WTC11 (cell line): ENCODE measurements around the gene TOM1L2. TPM values are rescaled to one million over a fixed set of nuclear protein-coding genes. Genes with fewer than 3 reads are reported as not detected.

Experiments
- ATAC-seq: fragments of 200-7000 bp; cut with Tn5 transposase; 2 replicates; pipeline ENCODE4 v1.10.0; 2021; ENCODE audit warnings: mild to moderate bottlenecking, moderate library complexity
- CTCF ChIA-PET: fragments of 300-600 bp; sonication (Branson Sonifier 250); formaldehyde crosslinking; loops from one replicate; lab custom pipeline; 2021; ENCODE audit warnings: antibody characterized with exemption; lab: Charles Lee
- POLR2A ChIA-PET: fragments of 350-600 bp; sonication (Branson Sonifier 250); formaldehyde crosslinking; loops from one replicate; lab custom pipeline; 2021; ENCODE audit warnings: antibody characterized with exemption; lab: Charles Lee
- DNase-seq: peaks from one replicate; pipeline ENCODE4 v3.0.0; 2021; ENCODE audit warnings: low spot score
- H3K27ac Mint-ChIP-seq: 2 replicates; pipeline ENCODE4 v1.8.0; 2021; ENCODE audit warnings: mixed read lengths
- H3K27me3 Mint-ChIP-seq: 2 replicates; pipeline ENCODE4 v1.8.0; 2021; ENCODE audit warnings: low read depth, mild to moderate bottlenecking, moderate library complexity, mixed read lengths
- H3K36me3 Mint-ChIP-seq: 2 replicates; pipeline ENCODE4 v1.8.0; 2021; ENCODE audit warnings: mixed read lengths
- H3K4me1 Mint-ChIP-seq: 2 replicates; pipeline ENCODE4 v1.8.0; 2022; ENCODE audit warnings: mixed read lengths
- H3K4me3 Mint-ChIP-seq: 2 replicates; pipeline ENCODE4 v1.8.0; 2021; ENCODE audit warnings: mild to moderate bottlenecking, moderate library complexity, mixed read lengths
- H3K9me3 Mint-ChIP-seq: 2 replicates; pipeline ENCODE4 v1.8.0; 2021; ENCODE audit warnings: mixed read lengths
- CREM ChIP-seq: sonication (generic); formaldehyde crosslinking; IDR thresholded peaks from 2 replicates; pipeline ENCODE4 v1.8.1; 2022; ENCODE audit warnings: mild to moderate bottlenecking, missing genetic modification reagents, moderate library complexity
- EMX1 ChIP-seq: fragments of 250-450 bp; sonication (Bioruptor Pico); IDR thresholded peaks from 2 replicates; pipeline ENCODE4 v1.8.0; 2021; ENCODE audit warnings: mild to moderate bottlenecking
- ESRRA ChIP-seq: sonication (generic); formaldehyde crosslinking; IDR thresholded peaks from 2 replicates; pipeline ENCODE4 v1.8.1; 2022; ENCODE audit warnings: mild to moderate bottlenecking, missing genetic modification reagents, borderline replicate concordance
- GABPB1 ChIP-seq: sonication (generic); formaldehyde crosslinking; IDR thresholded peaks from 2 replicates; pipeline ENCODE4 v1.8.1; 2023; ENCODE audit warnings: mild to moderate bottlenecking, missing genetic modification reagents
- GTF2I ChIP-seq: fragments of 250-450 bp; sonication (Bioruptor Pico); conservative IDR thresholded peaks from 2 replicates; pipeline ENCODE4 v1.4.0; 2021; ENCODE audit warnings: mild to moderate bottlenecking
- IRF2 ChIP-seq: sonication (generic); formaldehyde crosslinking; IDR thresholded peaks from 2 replicates; pipeline ENCODE4 v1.8.0; 2022; ENCODE audit warnings: low read depth, missing genetic modification reagents, borderline replicate concordance
- JAZF1 ChIP-seq: fragments of 250-450 bp; sonication (Bioruptor Pico); IDR thresholded peaks from 2 replicates; pipeline ENCODE4 v1.9.0; 2021; ENCODE audit warnings: moderate library complexity, mild to moderate bottlenecking, inconsistent platforms
- NFATC4 ChIP-seq: fragments of 250-450 bp; sonication (Bioruptor Pico); IDR thresholded peaks from 2 replicates; pipeline ENCODE4 v1.9.0; 2021; ENCODE audit warnings: mild to moderate bottlenecking
- ZNF219 ChIP-seq: sonication (generic); formaldehyde crosslinking; IDR thresholded peaks from 2 replicates; pipeline ENCODE4 v1.8.0; 2023; ENCODE audit warnings: missing genetic modification reagents, mild to moderate bottlenecking, borderline replicate concordance
- total RNA-seq: library from RNA; stranded (reverse); gene quantifications from 3 replicates; pipeline ENCODE4 v1.2.3, GENCODE V29; 2021
- TF ChIP-seq, protein P1 (sequence below): sonication (generic); formaldehyde crosslinking; IDR thresholded peaks from 2 replicates; pipeline ENCODE4 v1.8.1; 2023; ENCODE audit warnings: mild to moderate bottlenecking, missing genetic modification reagents, moderate library complexity
- TF ChIP-seq, protein P2 (sequence below): sonication (generic); formaldehyde crosslinking; IDR thresholded peaks from 2 replicates; pipeline ENCODE4 v1.8.0; 2022; ENCODE audit warnings: missing genetic modification reagents
- TF ChIP-seq, protein P3 (sequence below): sonication (generic); formaldehyde crosslinking; IDR thresholded peaks from 2 replicates; pipeline ENCODE4 v1.8.0; 2022; ENCODE audit warnings: mild to moderate bottlenecking, missing genetic modification reagents
- TF ChIP-seq, protein P4 (sequence below): fragments of 250-450 bp; sonication (Bioruptor Pico); IDR thresholded peaks from 2 replicates; pipeline ENCODE4 v1.9.0; 2021; ENCODE audit warnings: mild to moderate bottlenecking
- TF ChIP-seq, protein P5 (sequence below): sonication (generic); formaldehyde crosslinking; IDR thresholded peaks from 2 replicates; pipeline ENCODE4 v1.8.0; 2023; ENCODE audit warnings: missing genetic modification reagents, mild to moderate bottlenecking, borderline replicate concordance
- TF ChIP-seq, protein P6 (sequence below): sonication (generic); formaldehyde crosslinking; IDR thresholded peaks from 2 replicates; pipeline ENCODE4 v1.8.1; 2022; ENCODE audit warnings: mild to moderate bottlenecking, moderate library complexity, missing genetic modification reagents
- TF ChIP-seq, protein P7 (sequence below): sonication (generic); formaldehyde crosslinking; IDR thresholded peaks from 2 replicates; pipeline ENCODE4 v1.8.1; 2023; ENCODE audit warnings: mild to moderate bottlenecking, moderate library complexity, missing genetic modification reagents
- TF ChIP-seq, protein P8 (sequence below): fragments of 250-450 bp; sonication (Bioruptor Pico); IDR thresholded peaks from 2 replicates; pipeline ENCODE4 v1.9.0; 2021; ENCODE audit warnings: mild to moderate bottlenecking

Gene TOM1L2
- total RNA-seq, 1 experiment from 2014 or later, result 6.4 TPM

DNA sequence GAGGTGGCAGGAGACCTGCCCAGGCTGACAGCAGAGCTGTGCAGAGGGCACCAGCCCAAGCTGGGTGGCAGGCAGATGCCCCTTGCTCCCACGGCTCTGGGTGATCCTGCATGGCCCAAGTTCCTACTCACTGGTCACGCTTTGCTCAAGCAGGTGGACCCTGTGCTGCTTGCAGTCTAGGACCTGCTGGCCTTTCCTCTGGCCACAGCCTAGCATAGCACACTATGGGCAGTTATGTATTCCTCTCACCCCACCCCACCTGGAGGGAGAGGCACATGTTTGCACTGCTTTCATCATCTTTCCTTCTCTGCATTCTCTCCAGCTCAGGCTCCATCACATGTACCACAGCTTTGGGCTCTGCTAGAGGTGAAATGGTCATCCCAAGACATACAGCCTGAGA is 115.8 kb downstream of the TOM1L2 start:
- H3K4me1 Mint-ChIP-seq, result peaks cover 15% of the 10 kb centered on the region
- ATAC-seq (no peak), DNase-seq (no peak)
- no peaks in the 10 kb centered on the region for H3K9me3 Mint-ChIP-seq
- TF ChIP-seq, protein P1, sequence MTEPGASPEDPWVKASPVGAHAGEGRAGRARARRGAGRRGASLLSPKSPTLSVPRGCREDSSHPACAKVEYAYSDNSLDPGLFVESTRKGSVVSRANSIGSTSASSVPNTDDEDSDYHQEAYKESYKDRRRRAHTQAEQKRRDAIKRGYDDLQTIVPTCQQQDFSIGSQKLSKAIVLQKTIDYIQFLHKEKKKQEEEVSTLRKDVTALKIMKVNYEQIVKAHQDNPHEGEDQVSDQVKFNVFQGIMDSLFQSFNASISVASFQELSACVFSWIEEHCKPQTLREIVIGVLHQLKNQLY (CRISPR knock-in tag), result no peak
- TF ChIP-seq, protein P2, sequence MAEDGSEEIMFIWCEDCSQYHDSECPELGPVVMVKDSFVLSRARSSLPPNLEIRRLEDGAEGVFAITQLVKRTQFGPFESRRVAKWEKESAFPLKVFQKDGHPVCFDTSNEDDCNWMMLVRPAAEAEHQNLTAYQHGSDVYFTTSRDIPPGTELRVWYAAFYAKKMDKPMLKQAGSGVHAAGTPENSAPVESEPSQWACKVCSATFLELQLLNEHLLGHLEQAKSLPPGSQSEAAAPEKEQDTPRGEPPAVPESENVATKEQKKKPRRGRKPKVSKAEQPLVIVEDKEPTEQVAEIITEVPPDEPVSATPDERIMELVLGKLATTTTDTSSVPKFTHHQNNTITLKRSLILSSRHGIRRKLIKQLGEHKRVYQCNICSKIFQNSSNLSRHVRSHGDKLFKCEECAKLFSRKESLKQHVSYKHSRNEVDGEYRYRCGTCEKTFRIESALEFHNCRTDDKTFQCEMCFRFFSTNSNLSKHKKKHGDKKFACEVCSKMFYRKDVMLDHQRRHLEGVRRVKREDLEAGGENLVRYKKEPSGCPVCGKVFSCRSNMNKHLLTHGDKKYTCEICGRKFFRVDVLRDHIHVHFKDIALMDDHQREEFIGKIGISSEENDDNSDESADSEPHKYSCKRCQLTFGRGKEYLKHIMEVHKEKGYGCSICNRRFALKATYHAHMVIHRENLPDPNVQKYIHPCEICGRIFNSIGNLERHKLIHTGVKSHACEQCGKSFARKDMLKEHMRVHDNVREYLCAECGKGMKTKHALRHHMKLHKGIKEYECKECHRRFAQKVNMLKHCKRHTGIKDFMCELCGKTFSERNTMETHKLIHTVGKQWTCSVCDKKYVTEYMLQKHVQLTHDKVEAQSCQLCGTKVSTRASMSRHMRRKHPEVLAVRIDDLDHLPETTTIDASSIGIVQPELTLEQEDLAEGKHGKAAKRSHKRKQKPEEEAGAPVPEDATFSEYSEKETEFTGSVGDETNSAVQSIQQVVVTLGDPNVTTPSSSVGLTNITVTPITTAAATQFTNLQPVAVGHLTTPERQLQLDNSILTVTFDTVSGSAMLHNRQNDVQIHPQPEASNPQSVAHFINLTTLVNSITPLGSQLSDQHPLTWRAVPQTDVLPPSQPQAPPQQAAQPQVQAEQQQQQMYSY (CRISPR knock-in tag), result no peak
- TF ChIP-seq, protein P3, sequence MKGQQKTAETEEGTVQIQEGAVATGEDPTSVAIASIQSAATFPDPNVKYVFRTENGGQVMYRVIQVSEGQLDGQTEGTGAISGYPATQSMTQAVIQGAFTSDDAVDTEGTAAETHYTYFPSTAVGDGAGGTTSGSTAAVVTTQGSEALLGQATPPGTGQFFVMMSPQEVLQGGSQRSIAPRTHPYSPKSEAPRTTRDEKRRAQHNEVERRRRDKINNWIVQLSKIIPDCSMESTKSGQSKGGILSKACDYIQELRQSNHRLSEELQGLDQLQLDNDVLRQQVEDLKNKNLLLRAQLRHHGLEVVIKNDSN (CRISPR knock-in tag), result no peak
- TF ChIP-seq GABPB1 (CRISPR knock-in tag) (peak; percentile 90), ESRRA (CRISPR knock-in tag) (no peak), ZNF219 (CRISPR knock-in tag) (no peak), EMX1 (CRISPR knock-in tag) (no peak)
- TF ChIP-seq, protein P4, sequence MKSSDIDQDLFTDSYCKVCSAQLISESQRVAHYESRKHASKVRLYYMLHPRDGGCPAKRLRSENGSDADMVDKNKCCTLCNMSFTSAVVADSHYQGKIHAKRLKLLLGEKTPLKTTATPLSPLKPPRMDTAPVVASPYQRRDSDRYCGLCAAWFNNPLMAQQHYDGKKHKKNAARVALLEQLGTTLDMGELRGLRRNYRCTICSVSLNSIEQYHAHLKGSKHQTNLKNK (CRISPR knock-in tag), result no peak
- TF ChIP-seq, protein P5, sequence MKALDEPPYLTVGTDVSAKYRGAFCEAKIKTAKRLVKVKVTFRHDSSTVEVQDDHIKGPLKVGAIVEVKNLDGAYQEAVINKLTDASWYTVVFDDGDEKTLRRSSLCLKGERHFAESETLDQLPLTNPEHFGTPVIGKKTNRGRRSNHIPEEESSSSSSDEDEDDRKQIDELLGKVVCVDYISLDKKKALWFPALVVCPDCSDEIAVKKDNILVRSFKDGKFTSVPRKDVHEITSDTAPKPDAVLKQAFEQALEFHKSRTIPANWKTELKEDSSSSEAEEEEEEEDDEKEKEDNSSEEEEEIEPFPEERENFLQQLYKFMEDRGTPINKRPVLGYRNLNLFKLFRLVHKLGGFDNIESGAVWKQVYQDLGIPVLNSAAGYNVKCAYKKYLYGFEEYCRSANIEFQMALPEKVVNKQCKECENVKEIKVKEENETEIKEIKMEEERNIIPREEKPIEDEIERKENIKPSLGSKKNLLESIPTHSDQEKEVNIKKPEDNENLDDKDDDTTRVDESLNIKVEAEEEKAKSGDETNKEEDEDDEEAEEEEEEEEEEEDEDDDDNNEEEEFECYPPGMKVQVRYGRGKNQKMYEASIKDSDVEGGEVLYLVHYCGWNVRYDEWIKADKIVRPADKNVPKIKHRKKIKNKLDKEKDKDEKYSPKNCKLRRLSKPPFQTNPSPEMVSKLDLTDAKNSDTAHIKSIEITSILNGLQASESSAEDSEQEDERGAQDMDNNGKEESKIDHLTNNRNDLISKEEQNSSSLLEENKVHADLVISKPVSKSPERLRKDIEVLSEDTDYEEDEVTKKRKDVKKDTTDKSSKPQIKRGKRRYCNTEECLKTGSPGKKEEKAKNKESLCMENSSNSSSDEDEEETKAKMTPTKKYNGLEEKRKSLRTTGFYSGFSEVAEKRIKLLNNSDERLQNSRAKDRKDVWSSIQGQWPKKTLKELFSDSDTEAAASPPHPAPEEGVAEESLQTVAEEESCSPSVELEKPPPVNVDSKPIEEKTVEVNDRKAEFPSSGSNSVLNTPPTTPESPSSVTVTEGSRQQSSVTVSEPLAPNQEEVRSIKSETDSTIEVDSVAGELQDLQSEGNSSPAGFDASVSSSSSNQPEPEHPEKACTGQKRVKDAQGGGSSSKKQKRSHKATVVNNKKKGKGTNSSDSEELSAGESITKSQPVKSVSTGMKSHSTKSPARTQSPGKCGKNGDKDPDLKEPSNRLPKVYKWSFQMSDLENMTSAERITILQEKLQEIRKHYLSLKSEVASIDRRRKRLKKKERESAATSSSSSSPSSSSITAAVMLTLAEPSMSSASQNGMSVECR (CRISPR knock-in tag), result no peak
- POLR2A ChIA-PET, result interaction anchor here (0.7 kb wide), 1 partner anchor 42 kb away, joined by 3 read pairs; no protein-coding TSS in a partner anchor
- no peaks in the 10 kb centered on the region for H3K27me3 Mint-ChIP-seq
- H3K36me3 Mint-ChIP-seq, result no peaks in the 10 kb centered on the region
- H3K27ac Mint-ChIP-seq, result no peak overlapping the region
- H3K4me3 Mint-ChIP-seq, result no peak overlapping the region
- CTCF ChIA-PET, result interaction anchor here (1.4 to 4.4 kb wide), 2 partner anchors 14 to 44 kb away, joined by 3 to 20 read pairs; no protein-coding TSS in a partner anchor

DNA sequence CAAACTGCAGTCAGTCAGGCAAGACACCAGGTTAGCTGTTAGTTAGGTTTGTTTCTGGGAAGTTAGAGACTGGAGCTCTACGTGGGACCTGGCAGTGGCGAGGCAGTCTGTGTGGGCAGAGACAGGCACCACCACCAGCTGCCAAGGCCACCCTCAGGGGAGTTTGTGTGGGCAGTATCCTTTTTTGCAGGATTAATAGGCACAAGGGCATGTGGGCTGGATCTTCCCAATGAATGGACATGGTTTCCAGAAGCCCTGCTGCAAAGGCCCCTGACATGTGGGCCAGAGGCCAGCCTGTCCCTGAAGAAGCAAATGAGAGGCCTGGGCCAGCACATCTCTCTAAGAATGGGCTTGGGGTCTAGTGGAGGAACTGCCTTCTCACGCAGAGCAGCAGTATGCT is 116.2 kb downstream of the TOM1L2 start:
- ChIA-PET POLR2A (interaction anchor here (0.7 to 1.4 kb wide), 2 partner anchors 18 to 41 kb away, joined by 3 to 5 read pairs; no protein-coding TSS in a partner anchor), CTCF (interaction anchor here (1.3 to 4.4 kb wide), 3 partner anchors 44 to 93 kb away, joined by 3 to 20 read pairs (median 7); no protein-coding TSS in a partner anchor)
- no peak for DNase-seq
- peaks cover 19% of the 10 kb centered on the region for H3K4me1 Mint-ChIP-seq
- H3K27ac Mint-ChIP-seq, result no peak overlapping the region
- H3K27me3 Mint-ChIP-seq, result no peaks in the 10 kb centered on the region
- ATAC-seq, result no peak
- no peaks in the 10 kb centered on the region for H3K36me3 Mint-ChIP-seq
- H3K9me3 Mint-ChIP-seq, result no peaks in the 10 kb centered on the region
- H3K4me3 Mint-ChIP-seq, result no peak overlapping the region
- TF ChIP-seq, protein P6, sequence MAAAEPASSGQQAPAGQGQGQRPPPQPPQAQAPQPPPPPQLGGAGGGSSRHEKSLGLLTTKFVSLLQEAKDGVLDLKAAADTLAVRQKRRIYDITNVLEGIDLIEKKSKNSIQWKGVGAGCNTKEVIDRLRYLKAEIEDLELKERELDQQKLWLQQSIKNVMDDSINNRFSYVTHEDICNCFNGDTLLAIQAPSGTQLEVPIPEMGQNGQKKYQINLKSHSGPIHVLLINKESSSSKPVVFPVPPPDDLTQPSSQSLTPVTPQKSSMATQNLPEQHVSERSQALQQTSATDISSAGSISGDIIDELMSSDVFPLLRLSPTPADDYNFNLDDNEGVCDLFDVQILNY (CRISPR knock-in tag), result no peak
- TF ChIP-seq IRF2 (CRISPR knock-in tag), result no peak
- no peak for TF ChIP-seq CREM (CRISPR knock-in tag)
- TF ChIP-seq, protein P7, sequence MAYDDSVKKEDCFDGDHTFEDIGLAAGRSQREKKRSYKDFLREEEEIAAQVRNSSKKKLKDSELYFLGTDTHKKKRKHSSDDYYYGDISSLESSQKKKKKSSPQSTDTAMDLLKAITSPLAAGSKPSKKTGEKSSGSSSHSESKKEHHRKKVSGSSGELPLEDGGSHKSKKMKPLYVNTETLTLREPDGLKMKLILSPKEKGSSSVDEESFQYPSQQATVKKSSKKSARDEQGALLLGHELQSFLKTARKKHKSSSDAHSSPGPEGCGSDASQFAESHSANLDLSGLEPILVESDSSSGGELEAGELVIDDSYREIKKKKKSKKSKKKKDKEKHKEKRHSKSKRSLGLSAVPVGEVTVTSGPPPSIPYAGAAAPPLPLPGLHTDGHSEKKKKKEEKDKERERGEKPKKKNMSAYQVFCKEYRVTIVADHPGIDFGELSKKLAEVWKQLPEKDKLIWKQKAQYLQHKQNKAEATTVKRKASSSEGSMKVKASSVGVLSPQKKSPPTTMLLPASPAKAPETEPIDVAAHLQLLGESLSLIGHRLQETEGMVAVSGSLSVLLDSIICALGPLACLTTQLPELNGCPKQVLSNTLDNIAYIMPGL, result no peak
- no peak for TF ChIP-seq JAZF1
- TF ChIP-seq ZNF219 (CRISPR knock-in tag), result no peak
- no peak for TF ChIP-seq GTF2I (CRISPR knock-in tag)
- TF ChIP-seq GABPB1 (CRISPR knock-in tag), result no peak
- TF ChIP-seq, protein P8, sequence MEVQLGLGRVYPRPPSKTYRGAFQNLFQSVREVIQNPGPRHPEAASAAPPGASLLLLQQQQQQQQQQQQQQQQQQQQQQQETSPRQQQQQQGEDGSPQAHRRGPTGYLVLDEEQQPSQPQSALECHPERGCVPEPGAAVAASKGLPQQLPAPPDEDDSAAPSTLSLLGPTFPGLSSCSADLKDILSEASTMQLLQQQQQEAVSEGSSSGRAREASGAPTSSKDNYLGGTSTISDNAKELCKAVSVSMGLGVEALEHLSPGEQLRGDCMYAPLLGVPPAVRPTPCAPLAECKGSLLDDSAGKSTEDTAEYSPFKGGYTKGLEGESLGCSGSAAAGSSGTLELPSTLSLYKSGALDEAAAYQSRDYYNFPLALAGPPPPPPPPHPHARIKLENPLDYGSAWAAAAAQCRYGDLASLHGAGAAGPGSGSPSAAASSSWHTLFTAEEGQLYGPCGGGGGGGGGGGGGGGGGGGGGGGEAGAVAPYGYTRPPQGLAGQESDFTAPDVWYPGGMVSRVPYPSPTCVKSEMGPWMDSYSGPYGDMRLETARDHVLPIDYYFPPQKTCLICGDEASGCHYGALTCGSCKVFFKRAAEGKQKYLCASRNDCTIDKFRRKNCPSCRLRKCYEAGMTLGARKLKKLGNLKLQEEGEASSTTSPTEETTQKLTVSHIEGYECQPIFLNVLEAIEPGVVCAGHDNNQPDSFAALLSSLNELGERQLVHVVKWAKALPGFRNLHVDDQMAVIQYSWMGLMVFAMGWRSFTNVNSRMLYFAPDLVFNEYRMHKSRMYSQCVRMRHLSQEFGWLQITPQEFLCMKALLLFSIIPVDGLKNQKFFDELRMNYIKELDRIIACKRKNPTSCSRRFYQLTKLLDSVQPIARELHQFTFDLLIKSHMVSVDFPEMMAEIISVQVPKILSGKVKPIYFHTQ (CRISPR knock-in tag), result no peak
- no peak for TF ChIP-seq NFATC4 (CRISPR knock-in tag)
